Common myeloid progenitor, CD34-positive (primary cell): ENCODE measurements around the gene ANP32B.
A peak's percentile ranks its signal among the peaks of the same experiment; 100 is the strongest.

Experiments used
- CTCF ChIA-PET: fragments of 350-600 bp; sonication (Branson Sonifier 250); formaldehyde crosslinking; loops from one replicate; lab custom pipeline; 2021; ENCODE audit warnings: antibody characterized with exemption; lab: Charles Lee
- POLR2A ChIA-PET: fragments of 350-600 bp; sonication (Branson Sonifier 250); formaldehyde crosslinking; loops from one replicate; lab custom pipeline; 2021; ENCODE audit warnings: antibody characterized with exemption; lab: Charles Lee
- DNase-seq, 3 donors: peaks; one replicate each; pipeline versions ENCODE4 v3.0.0 to v3.0.0-alpha.2; 2013
- H3K27ac ChIP-seq, 2 experiments: 1 replicate in 1 of 2; 2 replicates in 1 of 2; pipeline ENCODE4 v1.7.0; 2013; ENCODE audit warnings: inconsistent platforms in 2 of 2, low read length in 2 of 2, mild to moderate bottlenecking in 2 of 2, low read depth in 1 of 2, moderate library complexity in 1 of 2; ENCODE audit not compliant: severe bottlenecking in 2 of 2, insufficient read depth in 1 of 2, poor library complexity in 1 of 2
- H3K27me3 ChIP-seq, 5 experiments: replicated peaks in 2 of 5; 1 replicate in 3 of 5; 2 replicates in 2 of 5; pipeline versions ENCODE4 v1.6.1 to v1.7.0; 2013; ENCODE audit warnings: low read length in 4 of 5, mild to moderate bottlenecking in 2 of 5, moderate library complexity in 2 of 5, inconsistent platforms in 1 of 5; ENCODE audit not compliant: insufficient read depth in 5 of 5, control insufficient read depth in 4 of 5
- H3K36me3 ChIP-seq, 4 experiments: 1 replicate in 2 of 4; 2 replicates in 2 of 4; pipeline versions ENCODE4 v1.6.1 to v1.7.0; 2013; ENCODE audit warnings: low read length in 3 of 4, control low read depth in 1 of 4, mild to moderate bottlenecking in 1 of 4; ENCODE audit not compliant: control insufficient read depth in 4 of 4, insufficient read depth in 4 of 4
- H3K4me1 ChIP-seq, 4 experiments: 1 replicate in 3 of 4; 2 replicates in 1 of 4; pipeline versions ENCODE4 v1.6.1 to v1.7.1; 2013; ENCODE audit warnings: low read length in 3 of 4, mild to moderate bottlenecking in 3 of 4, control low read depth in 1 of 4, inconsistent platforms in 1 of 4, moderate library complexity in 1 of 4; ENCODE audit not compliant: control insufficient read depth in 4 of 4, insufficient read depth in 4 of 4; ENCODE audit errors: control extremely low read depth in 1 of 4
- H3K4me3 ChIP-seq, 7 experiments: 1 replicate in 4 of 7; 2 replicates in 3 of 7; pipeline versions ENCODE4 v1.5.1 to v1.7.0; 2013; ENCODE audit warnings: mild to moderate bottlenecking in 7 of 7, low read length in 6 of 7, moderate library complexity in 6 of 7, inconsistent platforms in 2 of 7, low read depth in 2 of 7, control low read depth in 1 of 7; ENCODE audit not compliant: insufficient read depth in 4 of 7, control insufficient read depth in 1 of 7; ENCODE audit errors: extremely low read depth in 1 of 7
- H3K9me3 ChIP-seq, 5 experiments: 1 replicate in 4 of 5; 2 replicates in 1 of 5; pipeline versions ENCODE4 v1.6.1 to v1.7.1; 2013; ENCODE audit warnings: low read length in 4 of 5, mild to moderate bottlenecking in 2 of 5, inconsistent platforms in 1 of 5, low read depth in 1 of 5, moderate library complexity in 1 of 5; ENCODE audit not compliant: control insufficient read depth in 4 of 5, insufficient read depth in 2 of 5; ENCODE audit errors: control extremely low read depth in 1 of 5
- WGBS: methylation state at CpG from one replicate; pipeline ENCODE4 v1.1.5; 2013; ENCODE audit not compliant: insufficient coverage; 5-methylcytosine and 5-hydroxymethylcytosine counted together

The ANP32B gene

GRCh38 chr9:98047002-98047401, 63.9 kb downstream of the ANP32B start:
- CTCF ChIA-PET: interaction anchor here (0.8 to 2.8 kb wide), 3 partner anchors 9 to 28 kb away, joined by 3 to 11 read pairs (median 9); partner anchors contain the start of gene NANS
- H3K27me3 ChIP-seq: no peaks in the 10 kb centered on the region
- H3K4me3 ChIP-seq: peak overlapping the region in 3 of 7 experiments; percentile 52 to 79 (median 75)
- peak in 1 of 3 donors; percentile 17 for DNase-seq
- no peaks in the 10 kb centered on the region for H3K9me3 ChIP-seq
- POLR2A ChIA-PET: no interaction called here
- peak overlapping the region in 1 of 2 experiments; percentile 12 for H3K27ac ChIP-seq
- peaks cover 19 to 71% (median 54%) of the 10 kb centered on the region in 4 experiments for H3K4me1 ChIP-seq
- no CpG with 5 or more reads among the region's 5 CpGs for WGBS
- H3K36me3 ChIP-seq: peaks cover 0 to 4% (median 2%) of the 10 kb centered on the region in 4 experiments

GRCh38 chr9:98049288-98050072, 66.3 kb downstream of the ANP32B start:
- no peaks in the 10 kb centered on the region for H3K27me3 ChIP-seq
- H3K9me3 ChIP-seq: no peaks in the 10 kb centered on the region
- H3K4me3 ChIP-seq: peak overlapping the region in 3 of 7 experiments; percentile 1 to 50 (median 9)
- DNase-seq: peak; percentile 61 to 92 (median 87)
- H3K4me1 ChIP-seq: peaks cover 19 to 66% (median 51%) of the 10 kb centered on the region in 4 experiments
- peaks cover 4 to 23% (median 9%) of the 10 kb centered on the region in 4 experiments for H3K36me3 ChIP-seq
- H3K27ac ChIP-seq: peak overlapping the region in 1 of 2 experiments; percentile 35
- WGBS: 8% methylated on average over 1 of the region's 1 CpG
- POLR2A ChIA-PET: no interaction called here
- CTCF ChIA-PET: interaction anchor here (1.3 to 2.8 kb wide), 4 partner anchors 12 to 127 kb away, joined by 3 to 11 read pairs (median 6); partner anchors contain the start of gene TRMO

GRCh38 chr9:98050351-98050750, 67.2 kb downstream of the ANP32B start:
- Histone ChIP-seq H3K4me1 (peaks cover 19 to 60% (median 45%) of the 10 kb centered on the region in 4 experiments), H3K27me3 (no peaks in the 10 kb centered on the region), H3K4me3 (no peak overlapping the region), H3K36me3 (peaks cover 4 to 23% (median 9%) of the 10 kb centered on the region in 4 experiments), H3K27ac (peak overlapping the region in 1 of 2 experiments; percentile 35), H3K9me3 (no peaks in the 10 kb centered on the region)
- ChIA-PET CTCF (interaction anchor here (1.3 to 2.1 kb wide), 3 partner anchors 16 to 128 kb away, joined by 3 to 7 read pairs (median 4); partner anchors contain the start of gene TRMO), POLR2A (no interaction called here)
- WGBS: 91% methylated on average over 4 of the region's 4 CpGs
- no peak for DNase-seq

- H3K27ac ChIP-seq: no peak overlapping the region
- no peak overlapping the region for H3K4me3 ChIP-seq
- no peaks in the 10 kb centered on the region for H3K27me3 ChIP-seq
- POLR2A ChIA-PET: no interaction called here
- H3K4me1 ChIP-seq: peaks cover 3 to 42% (median 27%) of the 10 kb centered on the region in 4 experiments
- H3K9me3 ChIP-seq: no peaks in the 10 kb centered on the region
- H3K36me3 ChIP-seq: peaks cover 4 to 29% (median 8%) of the 10 kb centered on the region in 4 experiments
- CTCF ChIA-PET: interaction anchor here (0.9 to 2.0 kb wide), 4 partner anchors 9 to 19 kb away, joined by 3 to 8 read pairs (median 4); no protein-coding TSS in a partner anchor
- no peak for DNase-seq
- 98% methylated on average over 6 of the region's 7 CpGs for WGBS
Measured at GRCh38 chr9:98054376-98054951, 71.3 kb downstream of the ANP32B start.

- H3K27ac ChIP-seq: peak within 1 kb of the TSS; percentile 54 to 89
- peak within 1 kb of the TSS; percentile 62 to 92 (median 80) for H3K4me3 ChIP-seq
- peaks cover 4 to 33% (median 13%) of the 10 kb centered on the region in 4 experiments for H3K36me3 ChIP-seq
- DNase-seq: peak; percentile 86 to 94 (median 94)
- ChIA-PET POLR2A (interaction anchor here (0.6 to 2.1 kb wide), 5 partner anchors 11 to 134 kb away, joined by 3 to 9 read pairs (median 4); partner anchors contain the start of gene TRMO), CTCF (interaction anchor here (0.7 to 3.2 kb wide), 11 partner anchors 9 to 167 kb away, joined by 3 to 16 read pairs (median 4); partner anchors contain the start of gene TRMO)
- WGBS: 0% methylated on average over 62 of the region's 80 CpGs
- H3K9me3 ChIP-seq: no peaks in the 10 kb centered on the region
- H3K4me1 ChIP-seq: peaks cover 0 to 23% (median 18%) of the 10 kb centered on the region in 4 experiments
- no peaks in the 10 kb centered on the region for H3K27me3 ChIP-seq
Measured at GRCh38 chr9:98056269-98057137, 73.4 kb downstream of the ANP32B start, which contains the start of gene NANS. TSS of gene NANS (plus strand) at chr9:98056732. CDS start at chr9:98056809, 77 bp downstream.
